ENCODE results near the gene SMARCB1. TPM values are rescaled to one million over a fixed set of nuclear protein-coding genes. Genes with fewer than 3 reads are reported as not detected.

The SMARCB1 gene
- total and polyA plus RNA-seq, 2 experiments from 2014 or later = 114 to 132 TPM

DNA sequence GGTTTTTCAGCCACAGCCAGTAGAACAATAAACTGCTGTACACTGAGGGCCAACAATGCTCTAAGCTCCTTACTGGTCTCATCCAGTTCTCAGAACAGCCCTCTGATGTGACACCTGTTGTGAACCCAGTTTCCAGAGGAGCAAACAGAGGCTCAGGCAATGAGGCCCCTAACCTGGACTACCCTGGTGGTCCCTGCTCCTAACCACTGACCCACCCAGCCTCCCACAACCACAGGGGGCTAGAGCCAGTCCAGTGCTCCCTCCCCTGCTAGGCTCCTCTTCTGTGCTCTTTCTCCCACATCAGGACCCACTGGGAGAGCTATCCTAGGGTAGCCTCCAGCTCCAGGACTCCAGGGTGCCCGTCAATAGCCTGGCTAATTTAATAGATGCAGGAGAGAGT lies 4.1 kb upstream of the SMARCB1 start:
- H3F3A ChIP-seq (replicated peaks; ENCODE audit: low read depth) = 0 out of 2 replicates have a peak, but pooled peaks cover 6% of the 10 kb centered on the region
- no peaks in the 10 kb centered on the region for H3K36me3 ChIP-seq (ENCODE audit: insufficient read depth)
- H3K79me2 ChIP-seq (replicated peaks; ENCODE audit: insufficient read depth) = peaks cover 4% of the 10 kb centered on the region
- no peak overlapping the region for H3K4me2 ChIP-seq
- Mint-ChIP-seq H3K9me3 (no peaks in the 10 kb centered on the region), H3K27me3 (ENCODE audit: insufficient read depth, low read depth, poor library complexity) (peaks cover 9% of the 10 kb centered on the region), H3K27ac (no peak overlapping the region), H3K4me3 (no peak overlapping the region), H3K4me1 (peaks cover 9% of the 10 kb centered on the region), H3K36me3 (ENCODE audit: low read depth) (peaks cover 3% of the 10 kb centered on the region)
- H3K4me1 ChIP-seq (ENCODE audit: insufficient read depth) = peaks cover 7% of the 10 kb centered on the region
- H3K27me3 ChIP-seq (ENCODE audit: insufficient read depth) = no peaks in the 10 kb centered on the region
- TF ChIP-seq NANOG (IDR thresholded peaks at IDR 0.05; ENCODE audit: borderline replicate concordance) (no peak), EZH2 (IDR thresholded peaks at IDR 0.05; ENCODE audit: low read depth, unreplicated experiment) (no peak)
- H2AFZ ChIP-seq = no peak overlapping the region
- no peak overlapping the region for H3K4me3 ChIP-seq
- H3K9me2 ChIP-seq (ENCODE audit: insufficient read depth) = no peaks in the 10 kb centered on the region
- ATAC-seq (no peak), DNase-seq (ENCODE audit: low spot score) (no peak)
- H4K20me1 ChIP-seq (replicated peaks; ENCODE audit: insufficient read depth) = peaks cover 3% of the 10 kb centered on the region; the same call in 1 of the 2 replicates
- no peak overlapping the region for H3K27ac ChIP-seq (ENCODE audit: low read depth)

DNA sequence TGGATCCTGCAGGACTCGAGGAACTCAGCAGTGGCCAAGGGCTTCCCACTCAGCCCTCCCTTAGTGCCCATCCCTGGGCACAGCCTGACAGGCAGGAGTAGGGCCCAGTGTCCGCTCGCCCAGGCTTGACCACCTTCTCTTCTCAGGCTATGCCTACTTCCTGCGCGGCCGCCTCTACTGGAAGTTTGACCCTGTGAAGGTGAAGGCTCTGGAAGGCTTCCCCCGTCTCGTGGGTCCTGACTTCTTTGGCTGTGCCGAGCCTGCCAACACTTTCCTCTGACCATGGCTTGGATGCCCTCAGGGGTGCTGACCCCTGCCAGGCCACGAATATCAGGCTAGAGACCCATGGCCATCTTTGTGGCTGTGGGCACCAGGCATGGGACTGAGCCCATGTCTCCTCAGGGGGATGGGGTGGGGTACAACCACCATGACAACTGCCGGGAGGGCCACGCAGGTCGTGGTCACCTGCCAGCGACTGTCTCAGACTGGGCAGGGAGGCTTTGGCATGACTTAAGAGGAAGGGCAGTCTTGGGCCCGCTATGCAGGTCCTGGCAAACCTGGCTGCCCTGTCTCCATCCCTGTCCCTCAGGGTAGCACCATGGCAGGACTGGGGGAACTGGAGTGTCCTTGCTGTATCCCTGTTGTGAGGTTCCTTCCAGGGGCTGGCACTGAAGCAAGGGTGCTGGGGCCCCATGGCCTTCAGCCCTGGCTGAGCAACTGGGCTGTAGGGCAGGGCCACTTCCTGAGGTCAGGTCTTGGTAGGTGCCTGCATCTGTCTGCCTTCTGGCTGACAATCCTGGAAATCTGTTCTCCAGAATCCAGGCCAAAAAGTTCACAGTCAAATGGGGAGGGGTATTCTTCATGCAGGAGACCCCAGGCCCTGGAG lies 3.3 kb upstream of the SMARCB1 start:
- Histone ChIP-seq H3K9me2 (ENCODE audit: insufficient read depth) (no peaks in the 10 kb centered on the region), H2AFZ (no peak overlapping the region), H3K27me3 (ENCODE audit: insufficient read depth) (no peaks in the 10 kb centered on the region), H3K27ac (ENCODE audit: low read depth) (no peak overlapping the region), H3K36me3 (ENCODE audit: insufficient read depth) (no peaks in the 10 kb centered on the region), H4K20me1 (replicated peaks; ENCODE audit: insufficient read depth) (peaks cover 11% of the 10 kb centered on the region), H3K4me3 (no peak overlapping the region), H3F3A (replicated peaks; ENCODE audit: low read depth) (0 out of 2 replicates have a peak, but pooled peaks cover 6% of the 10 kb centered on the region), H3K4me1 (ENCODE audit: insufficient read depth) (peaks cover 15% of the 10 kb centered on the region), H3K79me2 (replicated peaks; ENCODE audit: insufficient read depth) (peaks cover 12% of the 10 kb centered on the region), H3K4me2 (no peak overlapping the region)
- H3K9me3 Mint-ChIP-seq = no peaks in the 10 kb centered on the region
- no peak overlapping the region for H3K4me3 Mint-ChIP-seq
- ATAC-seq (no peak), DNase-seq (ENCODE audit: low spot score) (no peak)
- H3K27ac Mint-ChIP-seq = no peak overlapping the region
- H3K4me1 Mint-ChIP-seq = peaks cover 12% of the 10 kb centered on the region
- peaks cover 6% of the 10 kb centered on the region for H3K36me3 Mint-ChIP-seq (ENCODE audit: low read depth)
- H3K27me3 Mint-ChIP-seq (ENCODE audit: insufficient read depth, low read depth, poor library complexity) = peaks cover 12% of the 10 kb centered on the region
- TF ChIP-seq ZNF114 (CRISPR knock-in tag; IDR thresholded peaks at IDR 0.05) = no peak
- TF ChIP-seq POLR2AphosphoS5 (IDR thresholded peaks at IDR 0.05; ENCODE audit: low read depth) = no peak
- TF ChIP-seq, protein P1, sequence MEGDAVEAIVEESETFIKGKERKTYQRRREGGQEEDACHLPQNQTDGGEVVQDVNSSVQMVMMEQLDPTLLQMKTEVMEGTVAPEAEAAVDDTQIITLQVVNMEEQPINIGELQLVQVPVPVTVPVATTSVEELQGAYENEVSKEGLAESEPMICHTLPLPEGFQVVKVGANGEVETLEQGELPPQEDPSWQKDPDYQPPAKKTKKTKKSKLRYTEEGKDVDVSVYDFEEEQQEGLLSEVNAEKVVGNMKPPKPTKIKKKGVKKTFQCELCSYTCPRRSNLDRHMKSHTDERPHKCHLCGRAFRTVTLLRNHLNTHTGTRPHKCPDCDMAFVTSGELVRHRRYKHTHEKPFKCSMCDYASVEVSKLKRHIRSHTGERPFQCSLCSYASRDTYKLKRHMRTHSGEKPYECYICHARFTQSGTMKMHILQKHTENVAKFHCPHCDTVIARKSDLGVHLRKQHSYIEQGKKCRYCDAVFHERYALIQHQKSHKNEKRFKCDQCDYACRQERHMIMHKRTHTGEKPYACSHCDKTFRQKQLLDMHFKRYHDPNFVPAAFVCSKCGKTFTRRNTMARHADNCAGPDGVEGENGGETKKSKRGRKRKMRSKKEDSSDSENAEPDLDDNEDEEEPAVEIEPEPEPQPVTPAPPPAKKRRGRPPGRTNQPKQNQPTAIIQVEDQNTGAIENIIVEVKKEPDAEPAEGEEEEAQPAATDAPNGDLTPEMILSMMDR (conservative IDR thresholded peaks at IDR 0.05; ENCODE audit: low read depth in 2 of 2) = no peak
- no peak for TF ChIP-seq EZH2phosphoT487 (IDR thresholded peaks at IDR 0.05; ENCODE audit: unreplicated experiment)
- no peak for TF ChIP-seq EZH2 (IDR thresholded peaks at IDR 0.05; ENCODE audit: low read depth, unreplicated experiment)
- no peak for TF ChIP-seq STAT1 (IDR thresholded peaks at IDR 0.05; ENCODE audit: unreplicated experiment)
- TF ChIP-seq, protein P2, sequence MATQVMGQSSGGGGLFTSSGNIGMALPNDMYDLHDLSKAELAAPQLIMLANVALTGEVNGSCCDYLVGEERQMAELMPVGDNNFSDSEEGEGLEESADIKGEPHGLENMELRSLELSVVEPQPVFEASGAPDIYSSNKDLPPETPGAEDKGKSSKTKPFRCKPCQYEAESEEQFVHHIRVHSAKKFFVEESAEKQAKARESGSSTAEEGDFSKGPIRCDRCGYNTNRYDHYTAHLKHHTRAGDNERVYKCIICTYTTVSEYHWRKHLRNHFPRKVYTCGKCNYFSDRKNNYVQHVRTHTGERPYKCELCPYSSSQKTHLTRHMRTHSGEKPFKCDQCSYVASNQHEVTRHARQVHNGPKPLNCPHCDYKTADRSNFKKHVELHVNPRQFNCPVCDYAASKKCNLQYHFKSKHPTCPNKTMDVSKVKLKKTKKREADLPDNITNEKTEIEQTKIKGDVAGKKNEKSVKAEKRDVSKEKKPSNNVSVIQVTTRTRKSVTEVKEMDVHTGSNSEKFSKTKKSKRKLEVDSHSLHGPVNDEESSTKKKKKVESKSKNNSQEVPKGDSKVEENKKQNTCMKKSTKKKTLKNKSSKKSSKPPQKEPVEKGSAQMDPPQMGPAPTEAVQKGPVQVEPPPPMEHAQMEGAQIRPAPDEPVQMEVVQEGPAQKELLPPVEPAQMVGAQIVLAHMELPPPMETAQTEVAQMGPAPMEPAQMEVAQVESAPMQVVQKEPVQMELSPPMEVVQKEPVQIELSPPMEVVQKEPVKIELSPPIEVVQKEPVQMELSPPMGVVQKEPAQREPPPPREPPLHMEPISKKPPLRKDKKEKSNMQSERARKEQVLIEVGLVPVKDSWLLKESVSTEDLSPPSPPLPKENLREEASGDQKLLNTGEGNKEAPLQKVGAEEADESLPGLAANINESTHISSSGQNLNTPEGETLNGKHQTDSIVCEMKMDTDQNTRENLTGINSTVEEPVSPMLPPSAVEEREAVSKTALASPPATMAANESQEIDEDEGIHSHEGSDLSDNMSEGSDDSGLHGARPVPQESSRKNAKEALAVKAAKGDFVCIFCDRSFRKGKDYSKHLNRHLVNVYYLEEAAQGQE (IDR thresholded peaks at IDR 0.05; ENCODE audit: unreplicated experiment) = no peak
- TF ChIP-seq ZNF331 (CRISPR knock-in tag; IDR thresholded peaks at IDR 0.05; ENCODE audit: low read depth) = no peak
- no peak for TF ChIP-seq CREB1 (CRISPR knock-in tag; IDR thresholded peaks at IDR 0.05; ENCODE audit: low read depth)
- no peak for TF ChIP-seq JUNB (IDR thresholded peaks at IDR 0.05; ENCODE audit: unreplicated experiment)
- TF ChIP-seq NANOG (IDR thresholded peaks at IDR 0.05; ENCODE audit: borderline replicate concordance) = no peak

Data from GM23338 (cell line).